HG02642 (cell line): ENCODE measurements around the gene GIMAP2.
"Not testable (repeated sequence)": the region's sequence is repeated elsewhere in the genome, so short reads cannot be mapped to it uniquely, and the experiment has no call there.

Experiments used
- ATAC-seq: cut with Tn5 transposase; IDR thresholded peaks from one replicate; pipeline ENCODE4 v1.9.1; 2021; ENCODE audit warnings: mild to moderate bottlenecking; ENCODE audit not compliant: unreplicated experiment, poor library complexity

Gene GIMAP2

DNA sequence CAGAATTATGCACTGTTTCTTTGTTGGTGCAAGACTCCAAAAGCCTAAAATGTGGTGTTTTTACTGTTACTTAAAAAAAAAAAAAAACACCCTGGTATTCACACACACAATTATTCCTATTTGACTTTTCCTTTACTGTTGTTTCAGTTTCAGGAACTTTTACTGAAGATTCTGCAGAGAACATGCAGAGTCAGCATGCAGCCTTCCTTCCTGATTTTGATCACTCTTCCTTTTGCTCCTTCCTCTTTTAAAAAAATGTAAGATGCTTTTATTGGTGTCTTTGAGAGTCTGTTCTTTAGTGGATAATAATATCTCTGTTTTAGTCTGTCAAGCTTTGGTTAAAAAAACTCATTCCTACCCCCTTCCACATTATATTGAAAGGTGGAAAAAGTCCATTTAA lies 9.2 kb upstream of the GIMAP2 start:
- ATAC-seq: not testable (repeated sequence)

DNA sequence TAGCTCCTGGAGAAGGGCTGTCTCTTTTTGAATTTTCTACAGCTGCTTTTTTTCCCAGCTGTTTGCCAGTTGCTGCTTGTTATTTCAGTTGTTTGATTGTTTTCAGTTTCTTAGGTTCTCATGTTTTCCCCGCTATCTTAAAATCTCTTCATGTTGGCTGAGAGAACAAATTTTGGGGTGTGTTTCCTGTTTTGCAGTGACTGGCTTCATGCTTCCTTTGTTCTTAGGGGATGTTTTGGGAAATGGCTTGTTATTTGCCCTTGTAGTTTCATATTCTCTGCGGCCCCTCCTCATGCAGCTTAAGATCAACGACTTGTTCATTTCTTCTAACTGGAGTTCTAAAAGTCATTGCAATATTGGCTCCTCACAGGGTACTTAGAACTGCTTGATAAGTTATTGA lies 8.7 kb upstream of the GIMAP2 start:
- ATAC-seq: not testable (repeated sequence)

DNA sequence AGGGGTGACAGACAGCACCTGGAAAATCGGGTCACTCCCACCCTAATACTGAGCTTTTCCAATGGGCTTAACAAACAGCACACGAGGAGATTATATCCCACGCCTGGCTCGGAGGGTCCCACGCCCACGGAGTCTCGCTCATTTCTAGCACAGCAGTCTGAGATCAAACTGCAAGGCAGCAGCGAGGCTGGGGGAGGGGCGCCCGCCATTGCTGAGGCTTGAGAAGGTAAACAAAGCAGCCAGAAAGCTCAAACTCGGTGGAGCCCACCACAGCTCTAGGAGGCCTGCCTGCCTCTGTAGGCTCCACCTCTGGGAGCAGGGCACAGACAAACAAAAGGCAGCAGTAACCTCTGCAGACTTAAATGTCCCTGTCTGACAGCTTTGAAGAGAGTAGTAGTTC lies 6.9 kb upstream of the GIMAP2 start:
- not testable (repeated sequence) for ATAC-seq

DNA sequence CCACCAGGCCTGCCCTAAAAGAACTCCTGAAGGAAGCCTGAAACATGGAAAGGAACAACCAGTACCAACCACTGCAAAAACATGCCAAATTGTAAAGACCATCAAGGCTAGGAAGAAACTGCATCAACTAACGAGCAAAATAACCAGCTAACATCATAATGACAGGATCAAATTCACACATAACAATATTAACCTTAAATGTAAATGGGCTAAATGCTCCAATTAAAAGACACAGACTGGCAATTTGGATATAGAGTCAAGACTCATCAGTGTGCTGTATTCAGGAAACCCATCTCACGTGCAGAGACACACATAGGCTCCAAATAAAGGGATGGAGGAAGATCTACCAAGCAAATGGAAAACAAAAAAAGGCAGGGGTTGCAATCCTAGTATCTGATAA lies 5.1 kb upstream of the GIMAP2 start:
- ATAC-seq: not testable (repeated sequence)

DNA sequence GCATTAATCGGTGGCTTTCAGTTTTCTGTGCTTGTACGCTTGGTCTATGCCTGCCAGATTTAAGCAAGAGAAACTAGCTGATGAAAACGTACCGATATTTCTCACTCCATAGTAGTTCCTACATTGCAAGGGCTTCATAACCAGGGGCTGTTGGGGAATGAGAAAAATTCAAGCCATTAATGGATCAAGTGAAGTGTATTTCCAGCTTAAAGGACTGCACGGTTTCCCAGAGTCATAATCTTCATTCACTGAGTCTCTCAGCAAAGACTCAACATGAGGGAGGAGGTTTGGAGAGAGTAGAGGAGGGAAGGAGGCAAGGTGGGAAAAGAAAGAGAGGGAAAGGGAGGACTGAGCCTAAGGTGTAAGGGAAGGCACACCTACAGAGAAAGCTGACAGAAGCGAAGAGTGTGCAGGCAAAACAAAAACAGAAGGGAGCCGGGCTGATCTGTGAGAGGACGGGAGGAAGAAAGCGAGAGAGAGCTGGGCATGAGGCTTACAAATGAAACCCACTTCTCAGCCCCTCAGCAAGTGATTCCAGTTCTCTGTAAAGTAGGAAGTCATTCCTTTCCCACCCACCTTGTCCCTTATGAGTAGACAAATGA lies 625 bp downstream of the GIMAP2 start:
- peak; percentile 44 for ATAC-seq

DNA sequence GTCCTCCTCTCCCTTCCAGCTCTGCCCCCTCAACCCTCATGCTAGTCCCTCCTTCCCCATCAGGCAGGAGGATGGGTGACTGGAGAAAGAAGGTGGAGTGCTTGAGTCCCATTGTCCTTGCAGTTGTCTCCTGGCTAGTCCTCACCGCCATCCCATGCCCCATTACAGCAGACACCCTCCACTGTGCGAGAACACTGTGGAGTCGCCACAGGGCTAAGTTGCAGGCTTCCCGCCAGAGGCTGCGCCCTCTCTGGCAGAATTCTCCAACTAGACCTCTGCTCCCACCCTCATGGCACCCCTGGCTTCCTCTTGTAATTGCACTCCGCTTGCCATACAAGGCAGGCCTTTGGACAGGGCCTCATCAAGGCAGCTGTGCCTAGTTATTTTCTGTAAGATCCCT lies 3.1 kb downstream of the GIMAP2 start:
- no peak for ATAC-seq

DNA sequence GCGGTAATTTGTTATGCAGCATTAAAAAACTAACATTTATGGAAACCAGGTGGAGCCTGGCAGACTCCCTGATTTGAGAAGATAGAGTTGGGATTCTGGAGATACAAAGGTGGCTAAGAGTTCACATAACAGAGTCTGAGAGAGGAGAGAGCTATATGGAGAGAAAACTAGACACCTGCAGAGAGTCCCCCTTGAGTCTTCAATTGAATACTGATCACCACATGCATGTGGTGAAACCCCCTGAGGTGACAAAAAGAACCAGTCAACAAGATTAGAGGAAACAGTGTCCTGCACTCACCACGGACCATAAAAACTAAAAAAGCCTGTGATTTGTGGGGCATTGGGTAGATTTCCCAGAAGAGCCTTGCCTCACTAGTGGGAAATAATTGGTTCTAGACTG lies 10.1 kb downstream of the GIMAP2 start:
- no peak for ATAC-seq

DNA sequence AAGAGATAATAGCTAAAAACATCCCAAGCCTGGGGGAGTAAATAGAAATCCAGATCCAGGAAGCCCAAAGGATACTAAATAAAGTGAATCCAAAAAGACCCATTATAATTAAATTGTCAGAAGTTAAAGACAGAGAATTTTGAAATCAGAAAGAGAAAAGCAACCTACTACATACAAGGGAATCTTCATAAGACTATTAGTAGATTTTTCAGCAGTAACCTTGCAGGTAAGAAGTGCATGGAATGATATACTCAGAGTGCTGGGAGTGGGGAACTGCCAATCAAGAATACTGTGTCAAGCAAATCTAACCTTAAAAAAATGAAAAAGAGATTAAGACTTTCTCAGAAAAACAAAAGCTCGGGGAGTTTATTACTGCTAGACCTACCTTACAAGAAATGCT lies 17.7 kb downstream of the GIMAP2 start:
- no peak for ATAC-seq

DNA sequence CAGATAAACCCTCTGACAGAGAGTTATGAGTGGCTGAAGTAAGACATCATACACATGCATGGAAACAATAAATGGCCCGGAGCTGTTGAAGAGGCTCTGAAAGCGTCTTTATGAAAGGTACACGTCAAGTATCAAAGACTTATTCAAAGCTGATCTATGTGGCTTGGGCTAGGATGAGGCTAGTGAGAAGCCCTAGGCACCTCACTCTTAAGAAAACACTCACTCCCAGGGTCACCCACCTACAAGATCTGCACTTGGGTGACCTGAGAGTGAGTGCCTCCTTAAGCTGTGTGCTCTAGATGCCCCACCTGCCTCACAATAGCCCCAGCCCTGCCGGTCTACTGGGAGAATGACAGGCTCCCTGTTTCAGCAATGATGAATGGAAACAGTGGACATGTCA lies 29.8 kb downstream of the GIMAP2 start:
- no peak for ATAC-seq

DNA sequence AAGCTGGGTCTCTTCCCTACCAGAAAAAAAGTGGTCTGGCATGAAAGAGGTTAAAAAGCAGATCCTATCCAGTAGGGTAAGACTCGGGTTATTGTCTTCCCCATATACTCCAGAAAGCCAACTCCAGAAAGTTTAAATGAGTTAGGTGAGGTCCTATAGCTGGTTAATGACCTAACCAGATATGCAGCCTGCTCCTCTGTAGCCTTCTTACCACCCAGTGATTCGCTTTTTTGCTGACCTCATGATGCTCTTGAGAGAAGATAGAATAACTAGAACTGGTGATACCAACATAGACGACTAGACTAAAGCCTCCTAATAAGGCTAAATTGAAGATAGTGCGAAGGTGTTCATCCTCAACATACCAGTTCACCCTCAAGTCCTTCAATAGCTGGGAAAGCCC lies 30.2 kb downstream of the GIMAP2 start:
- ATAC-seq: no peak

DNA sequence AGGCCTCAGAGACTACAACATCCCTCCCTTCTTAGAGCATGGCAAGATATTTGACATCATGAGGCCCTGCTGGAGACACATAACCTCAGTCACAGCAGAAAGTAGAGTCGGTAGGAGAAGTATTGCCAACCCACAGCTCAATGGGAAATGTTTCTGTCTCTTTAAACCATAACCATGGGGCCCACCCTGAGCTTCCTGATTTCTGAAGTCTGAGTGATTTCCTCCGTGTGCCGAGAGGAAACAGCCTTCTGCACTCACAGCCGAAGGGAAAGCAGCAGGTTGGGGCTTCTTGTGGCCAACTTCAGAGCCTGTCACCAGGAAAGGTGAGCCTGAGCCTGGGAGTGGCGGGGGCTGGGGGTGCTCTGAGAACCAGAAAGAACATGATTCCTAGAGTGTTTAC lies 30.9 kb downstream of the GIMAP2 start, which contains the start of gene GIMAP1:
GIMAP1 (plus strand) TSS at position 246 of the 400 bp plus-strand sequence. CDS start 2,435 bp downstream, outside the sequence.
- ATAC-seq: no peak

DNA sequence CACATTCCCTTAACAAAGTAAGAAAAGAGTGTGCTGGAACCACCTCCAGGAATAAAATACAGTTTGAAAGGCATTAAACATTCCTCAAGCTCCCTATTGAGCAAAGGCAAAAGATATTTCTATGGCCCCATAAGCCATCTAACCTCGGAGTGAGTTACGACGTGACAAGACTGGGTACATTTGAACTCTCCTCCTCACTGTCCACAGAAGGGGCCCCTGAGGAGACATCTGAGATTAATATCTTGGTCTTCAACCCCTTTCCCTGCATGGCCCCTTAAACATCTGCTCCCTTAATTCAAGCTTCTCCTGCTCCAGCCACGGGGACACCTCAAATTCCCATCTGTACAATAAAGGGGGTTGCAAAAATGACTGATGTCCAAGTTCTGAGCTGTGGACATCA lies 31.4 kb downstream of the GIMAP2 start:
- no peak for ATAC-seq

DNA sequence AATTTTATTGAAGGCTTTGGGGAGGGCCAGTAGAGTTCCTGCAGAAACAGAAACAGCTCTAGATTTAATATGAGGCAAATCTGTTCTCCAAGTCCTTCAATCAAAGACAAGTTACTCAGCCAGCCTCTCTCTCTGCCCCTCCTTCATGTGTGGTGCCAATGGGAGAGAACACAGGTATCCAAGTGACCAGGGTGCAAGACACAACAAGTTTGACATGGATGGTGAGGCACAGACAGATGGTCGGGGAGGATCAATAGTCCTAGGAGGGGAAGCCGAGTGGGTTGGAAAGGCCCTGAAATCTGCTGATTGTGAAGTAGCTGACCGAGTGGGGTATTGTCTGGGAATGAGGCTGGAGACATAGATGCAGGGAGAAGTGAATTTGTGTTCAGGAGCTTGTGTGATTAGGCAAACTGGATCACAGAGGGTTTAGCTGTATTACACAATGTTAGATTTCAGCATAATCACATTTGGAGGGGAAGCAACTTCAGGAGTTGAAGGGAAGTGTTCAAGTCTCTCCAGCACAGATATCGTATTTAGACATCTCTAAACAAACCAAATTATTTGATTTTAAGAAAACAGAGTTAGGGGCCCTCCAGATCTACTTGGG lies 32.4 kb downstream of the GIMAP2 start:
- ATAC-seq: no peak

DNA sequence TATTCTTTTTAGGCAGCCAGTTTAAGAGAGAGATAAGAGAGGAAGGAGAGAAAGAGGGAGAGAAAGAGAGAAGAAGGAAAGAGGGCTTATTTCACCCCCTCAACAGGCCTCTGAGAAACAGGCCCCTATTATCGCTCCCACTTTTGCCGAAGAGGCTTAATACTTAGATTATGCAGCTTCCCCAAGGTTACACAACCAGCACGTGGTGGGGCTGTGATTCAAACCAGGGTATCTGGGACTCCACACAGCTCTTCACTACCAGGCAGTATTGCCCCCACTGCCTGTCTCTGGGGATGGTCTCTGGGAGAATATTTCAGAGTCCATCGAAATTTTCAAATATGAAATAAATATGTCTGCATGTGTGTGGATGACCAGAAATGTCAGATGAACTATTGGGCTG lies 33.9 kb downstream of the GIMAP2 start:
- no peak for ATAC-seq

DNA sequence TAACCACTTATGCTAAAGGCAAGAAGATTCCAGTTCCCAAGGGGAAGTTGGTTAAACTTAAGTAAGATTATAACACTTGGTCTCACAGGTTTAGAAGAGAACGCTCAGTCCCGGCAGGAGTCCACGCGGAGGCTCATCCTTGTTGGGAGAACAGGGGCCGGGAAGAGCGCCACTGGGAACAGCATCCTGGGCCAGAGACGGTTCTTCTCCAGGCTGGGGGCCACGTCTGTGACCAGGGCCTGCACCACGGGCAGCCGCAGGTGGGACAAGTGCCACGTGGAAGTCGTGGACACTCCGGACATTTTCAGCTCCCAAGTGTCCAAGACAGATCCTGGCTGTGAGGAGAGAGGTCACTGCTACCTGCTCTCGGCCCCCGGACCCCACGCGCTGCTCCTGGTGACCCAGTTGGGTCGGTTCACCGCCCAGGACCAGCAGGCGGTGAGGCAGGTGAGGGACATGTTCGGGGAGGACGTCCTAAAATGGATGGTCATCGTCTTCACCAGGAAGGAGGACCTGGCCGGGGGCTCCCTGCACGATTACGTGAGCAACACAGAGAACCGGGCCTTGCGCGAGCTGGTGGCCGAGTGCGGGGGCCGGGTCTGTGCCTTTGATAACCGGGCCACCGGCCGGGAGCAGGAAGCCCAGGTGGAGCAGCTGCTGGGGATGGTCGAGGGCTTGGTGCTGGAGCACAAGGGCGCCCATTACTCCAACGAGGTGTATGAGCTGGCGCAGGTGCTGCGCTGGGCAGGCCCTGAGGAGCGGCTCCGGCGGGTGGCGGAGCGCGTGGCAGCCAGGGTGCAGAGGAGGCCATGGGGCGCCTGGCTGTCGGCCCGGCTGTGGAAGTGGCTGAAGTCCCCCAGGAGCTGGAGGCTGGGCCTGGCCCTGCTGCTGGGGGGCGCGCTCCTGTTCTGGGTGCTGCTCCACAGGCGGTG lies 34.7 kb downstream of the GIMAP2 start:
- ATAC-seq: no peak

DNA sequence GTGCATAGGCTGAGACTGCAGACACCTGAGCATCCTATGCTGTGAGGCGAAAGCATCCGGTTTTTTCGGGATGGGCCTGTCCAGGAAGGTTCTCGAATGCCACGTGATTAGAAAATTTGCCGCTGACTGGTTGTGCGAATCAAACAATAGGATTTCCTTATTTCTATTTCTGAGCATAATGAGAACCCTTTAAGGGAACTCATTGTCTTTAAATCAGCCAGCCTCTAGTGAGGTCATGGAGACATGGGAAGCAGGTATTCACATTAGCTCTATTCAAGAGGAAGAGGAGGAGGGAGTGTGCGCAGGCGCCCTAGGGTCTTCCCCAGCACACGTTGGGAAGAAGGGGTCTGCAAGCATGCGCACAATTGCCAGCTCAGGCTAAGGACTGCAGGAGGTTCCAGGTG lies 36.5 kb downstream of the GIMAP2 start:
- no peak for ATAC-seq

DNA sequence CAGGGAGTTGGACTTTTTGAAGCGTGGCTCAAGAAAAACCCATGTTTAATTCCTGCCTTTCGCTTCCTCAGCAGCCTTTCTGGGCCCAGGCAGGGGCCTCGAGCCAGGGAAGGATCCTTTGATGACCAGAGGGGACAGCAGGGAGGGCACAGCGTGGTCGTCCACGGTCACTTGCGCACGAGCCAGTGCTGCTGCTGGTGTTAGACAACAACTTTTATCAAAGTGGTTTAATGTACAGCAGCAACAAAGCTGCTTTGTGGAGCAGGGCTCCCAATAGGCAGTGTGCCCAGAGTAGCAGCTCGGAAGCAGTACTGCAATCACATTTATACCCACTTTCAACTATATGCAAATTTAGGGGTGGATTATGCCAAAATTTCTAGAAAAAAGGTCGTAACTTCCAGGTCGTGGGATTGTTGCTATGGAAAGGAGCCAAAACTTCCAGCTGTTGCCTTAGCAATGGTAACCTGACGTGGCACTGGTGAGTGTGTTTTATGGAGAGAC lies 37.0 kb downstream of the GIMAP2 start:
- no peak for ATAC-seq

DNA sequence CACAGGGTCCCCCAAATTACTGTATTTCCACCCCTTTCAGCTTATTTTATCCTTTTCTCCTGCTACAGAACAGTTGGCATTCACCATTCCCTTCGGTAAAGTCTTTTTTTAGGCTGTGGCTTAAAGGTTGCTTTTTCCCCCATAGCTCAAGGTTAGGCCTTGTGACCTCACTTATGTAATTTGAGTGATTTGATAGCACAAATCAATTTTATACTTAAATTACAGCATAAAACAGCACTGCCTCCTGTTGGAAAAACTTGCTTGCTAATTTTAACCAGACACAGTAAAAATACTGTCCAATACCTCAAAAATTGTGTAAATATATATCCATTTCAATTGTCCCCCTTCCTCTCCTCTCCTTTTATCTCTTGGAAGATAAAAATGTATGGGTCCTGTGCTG lies 38.0 kb downstream of the GIMAP2 start:
- no peak for ATAC-seq

DNA sequence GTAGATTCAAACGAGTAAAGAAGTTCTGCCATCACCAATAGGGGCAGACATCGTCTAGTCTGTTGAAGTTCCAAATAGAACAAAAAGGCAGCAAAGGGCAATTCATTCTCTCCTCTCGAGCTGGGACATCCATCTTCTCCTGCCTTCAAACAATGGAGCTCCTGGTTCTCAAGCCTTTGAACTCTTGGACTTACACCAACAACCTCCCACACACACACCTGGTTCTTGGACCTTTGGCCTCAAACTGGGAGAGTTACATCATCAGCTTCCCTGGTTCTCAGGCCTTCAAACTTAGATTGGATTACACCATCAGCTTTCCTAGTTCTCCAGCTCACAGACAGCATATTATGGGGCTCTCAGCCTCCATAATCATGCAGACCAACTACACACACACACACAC lies 41.9 kb downstream of the GIMAP2 start:
- no peak for ATAC-seq

DNA sequence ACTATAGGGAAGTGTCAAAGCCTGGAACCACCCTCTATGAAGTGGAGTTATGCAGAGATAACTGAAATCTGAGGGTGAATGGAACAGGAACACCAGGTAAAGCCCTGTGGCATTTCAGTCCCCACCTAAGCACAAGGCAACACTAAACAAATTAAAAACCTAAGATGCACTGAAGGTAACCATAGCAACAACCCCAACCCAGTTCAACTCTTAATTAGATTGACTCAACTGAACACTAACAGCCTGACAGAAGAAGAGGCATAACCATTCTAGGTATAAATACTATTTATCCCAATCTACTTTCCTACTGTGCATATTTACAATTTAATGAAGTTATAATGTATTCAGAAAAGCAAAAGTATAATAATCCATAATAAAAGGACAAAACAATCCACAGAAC lies 42.5 kb downstream of the GIMAP2 start:
- ATAC-seq: no peak

DNA sequence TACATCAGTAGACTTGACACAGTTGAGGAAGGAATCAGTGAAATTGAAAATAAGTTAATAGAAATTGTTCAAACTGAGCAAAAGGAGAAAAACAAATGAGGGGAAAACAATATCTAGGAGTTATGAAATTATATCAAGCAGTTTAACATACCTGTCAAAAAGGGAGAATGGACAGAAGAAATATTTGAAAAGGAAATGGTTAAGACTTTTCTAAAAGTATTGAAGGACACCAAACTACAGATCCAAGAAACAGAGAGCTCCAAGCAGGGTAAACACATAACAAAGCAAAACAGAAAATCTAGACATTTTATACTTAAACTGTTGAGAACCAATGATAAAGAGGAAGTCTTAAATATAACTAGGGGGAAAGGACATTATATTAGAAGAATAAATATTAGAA lies 43.1 kb downstream of the GIMAP2 start:
- ATAC-seq: no peak
